Fibroblast of villous mesenchyme (primary cell): ENCODE measurements around the gene VPS13D. TPM values are rescaled to one million over a fixed set of nuclear protein-coding genes. Genes with fewer than 3 reads are reported as not detected.

ENCODE experiments used
- DNase-seq: peaks from one replicate; pipeline ENCODE4 v3.0.0-alpha.2; 2010; ENCODE audit warnings: low read depth
- H3K4me3 ChIP-seq: 2 replicates; pipeline ENCODE4 v1.5.1; 2011; ENCODE audit warnings: low read depth, mild to moderate bottlenecking, low read length
- CTCF ChIP-seq: IDR thresholded peaks from 2 replicates; pipeline ENCODE4 v1.5.1; 2012; ENCODE audit warnings: low read depth, mild to moderate bottlenecking, low read length; ENCODE audit not compliant: insufficient read depth
- total RNA-seq: library from RNA; depleted of rRNA; stranded (reverse); fragments of >200 nt; gene quantifications from 2 replicates; pipeline ENCODE4 v1.2.3, GENCODE V29; 2012

Gene VPS13D
- total RNA-seq, 1 donor = 55.3 TPM

GRCh38 chr1:12433323-12434053 lies 203.7 kb downstream of the VPS13D start:
- peak; percentile 77 for DNase-seq
- TF ChIP-seq CTCF = no peak
- no peak overlapping the region for H3K4me3 ChIP-seq

DNA sequence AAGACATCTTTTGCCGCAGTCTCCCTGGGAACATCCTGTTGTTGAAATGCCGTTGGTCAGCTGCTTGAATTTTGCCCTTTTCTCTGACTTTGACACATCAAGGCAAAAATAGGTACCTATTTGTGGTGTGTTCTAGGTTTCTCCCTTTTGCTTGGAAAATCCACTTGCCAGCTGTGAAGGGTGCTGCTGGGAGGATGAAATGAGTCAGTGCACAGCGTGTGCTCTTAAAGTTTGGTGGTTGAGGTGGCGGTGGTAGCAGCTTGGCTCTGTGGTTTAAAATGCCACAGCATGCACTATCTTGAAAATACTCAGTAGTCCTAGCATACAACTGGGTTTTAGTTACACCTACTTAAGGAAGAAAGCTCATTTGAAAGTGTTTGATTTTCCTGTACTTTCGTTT lies 204.3 kb downstream of the VPS13D start:
- no peak overlapping the region for H3K4me3 ChIP-seq
- peak; percentile 82 for DNase-seq
- TF ChIP-seq CTCF = no peak

- no peak for TF ChIP-seq CTCF
- no peak for DNase-seq
- no peak overlapping the region for H3K4me3 ChIP-seq
These were observed 204.9 kb downstream of the VPS13D start for GRCh38 chr1:12434686-12435085.

- DNase-seq = no peak
- no peak for TF ChIP-seq CTCF
- H3K4me3 ChIP-seq = no peak overlapping the region
These were observed 206.0 kb downstream of the VPS13D start for GRCh38 chr1:12435639-12436344.

- H3K4me3 ChIP-seq = no peak overlapping the region
- TF ChIP-seq CTCF = no peak
- no peak for DNase-seq
These were observed 206.5 kb downstream of the VPS13D start for GRCh38 chr1:12436345-12436658.

GRCh38 chr1:12436817-12437599 lies 207.2 kb downstream of the VPS13D start:
- DNase-seq = peak; percentile 43
- TF ChIP-seq CTCF = no peak

More at GRCh38 chr1:12436817-12437599, 207.2 kb downstream of the VPS13D start:
- H3K4me3 ChIP-seq = no peak overlapping the region
